Thyroid gland (tissue), 4 donors: Measurements from ENCODE around the gene BCL7C. TPM values are rescaled to one million over a fixed set of nuclear protein-coding genes. Genes with fewer than 3 reads are reported as not detected.
A peak's percentile ranks its signal among the peaks of the same experiment; 100 is the strongest.
"Not testable (repeated sequence)": the region's sequence is repeated elsewhere in the genome, so short reads cannot be mapped to it uniquely, and the experiment has no call there.

Experiments used
- DNase-seq, 2 donors: peaks; one replicate each; pipeline ENCODE4 v3.0.0-alpha.2; 2019
- H3K27ac ChIP-seq, 3 donors: fragments of 200-600 bp; sonication (generic); 1 replicate in 2 of 3; 2 replicates in 1 of 3; pipeline ENCODE4 v1.5.1; 2016 to 2019; ENCODE audit warnings: mild to moderate bottlenecking in 1 of 3, moderate library complexity in 1 of 3
- H3K27me3 ChIP-seq: fragments of 200-600 bp; sonication (generic); one replicate; pipeline ENCODE4 v1.5.1; 2019
- H3K36me3 ChIP-seq, 2 donors: fragments of 200-600 bp; sonication (generic); one replicate each; pipeline ENCODE4 v1.5.1; 2016 to 2019
- H3K4me1 ChIP-seq, 2 donors: fragments of 200-600 bp; sonication (generic); one replicate each; pipeline ENCODE4 v1.5.1; 2017 to 2019
- H3K4me3 ChIP-seq, 3 donors: fragments of 200-600 bp; sonication (generic); replicated peaks in 1 of 3; 1 replicate in 2 of 3; 2 replicates in 1 of 3; pipeline ENCODE4 v1.5.1; 2016; ENCODE audit warnings: mild to moderate bottlenecking in 1 of 3
- H3K9me3 ChIP-seq: fragments of 200-600 bp; sonication (generic); one replicate; pipeline ENCODE4 v1.5.1; 2017
- CTCF ChIP-seq, 6 experiments: fragments of 200-600 bp in 3 of 6; fragments of 450-650 bp in 3 of 6; sonication (generic) in 3 of 6; IDR thresholded peaks; one replicate each; pipeline ENCODE4 v1.5.1; 2016 to 2019; ENCODE audit warnings: antibody characterized with exemption in 6 of 6, mild to moderate bottlenecking in 2 of 6, inconsistent platforms in 1 of 6, moderate library complexity in 1 of 6
- POLR2A ChIP-seq, 2 donors: fragments of 450-650 bp; IDR thresholded peaks; one replicate each; pipeline ENCODE4 v1.6.1; 2017; ENCODE audit warnings: antibody characterized with exemption in 2 of 2, mild to moderate bottlenecking in 2 of 2, moderate library complexity in 1 of 2
- WGBS, 2 donors: methylation state at CpG; one replicate each; pipeline ENCODE4 v1.1.5; 2017; 5-methylcytosine and 5-hydroxymethylcytosine counted together
- intact Hi-C: fragments of 100-400 bp; cut with DNase I; formaldehyde crosslinking; loops from one replicate; pipeline ENCODE4 v1.15.1; 2023
- total RNA-seq, 4 donors: library from RNA; depleted of rRNA; stranded (reverse); fragments of >200 nt; gene quantifications; one replicate each; pipeline ENCODE4 v1.2.3, GENCODE V29; 2016

BCL7C gene
- total RNA-seq, result 10 to 100 TPM; 43.6 to 67.6 (median 47.9) TPM

GRCh38 chr16:30893744-30894539 is at the start of gene BCL7C:
BCL7C (minus strand) TSS chr16:30894077; CDS start chr16:30893944, 133 bp downstream.
- intact Hi-C loops, result no loop called here
- WGBS, 2 donors, result 0 to 5% methylated on average over 2 to 8 of the region's 97 CpGs
- Histone ChIP-seq H3K27me3 (no peaks in the 10 kb centered on the region), H3K9me3 (no peaks in the 10 kb centered on the region), H3K27ac (peak within 1 kb of the TSS; percentile 88 to 90 (median 90)), H3K4me3 (peak within 1 kb of the TSS; percentile 51 to 70 (median 62)), H3K36me3 (no peaks in the 10 kb centered on the region), H3K4me1 (peaks cover 17 to 47% of the 10 kb centered on the region in 2 donors)
- peak; percentile 58 to 72 for TF ChIP-seq POLR2A (IDR thresholded peaks at IDR 0.05)
- TF ChIP-seq CTCF (IDR thresholded peaks at IDR 0.05), result peak in 3 of 6 experiments; percentile 35 to 69 (median 63)
- DNase-seq, result peak; percentile 95

DNA sequence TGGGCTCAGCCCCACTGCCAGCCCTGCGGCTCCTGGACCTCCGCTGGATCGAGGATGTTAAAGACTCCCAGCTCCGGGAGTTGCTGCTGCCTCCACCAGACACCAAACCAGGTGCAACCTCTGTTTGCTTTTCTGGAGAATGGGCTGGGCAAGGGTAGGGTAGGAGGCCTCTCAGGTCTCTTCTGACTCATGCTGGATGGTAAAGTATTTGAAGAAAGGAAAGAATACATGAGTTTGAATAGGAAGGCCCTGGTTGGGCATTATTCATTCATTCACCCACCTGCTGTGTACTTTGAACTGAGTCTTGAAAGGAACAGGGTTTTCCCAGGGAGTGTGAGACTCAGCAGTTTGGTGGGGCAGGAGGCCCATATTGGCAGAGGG is 48.5 kb upstream of the BCL7C start:
- Histone ChIP-seq H3K4me1 (peaks cover 4 to 10% of the 10 kb centered on the region in 2 donors), H3K4me3 (no peak overlapping the region), H3K36me3 (peaks cover 0 to 11% of the 10 kb centered on the region in 2 donors), H3K27ac (no peak overlapping the region), H3K27me3 (no peaks in the 10 kb centered on the region), H3K9me3 (no peaks in the 10 kb centered on the region)
- DNase-seq, result no peak
- TF ChIP-seq POLR2A (IDR thresholded peaks at IDR 0.05), result no peak
- no peak for TF ChIP-seq CTCF (IDR thresholded peaks at IDR 0.05)
- intact Hi-C loops, result no loop called here
- 79 to 93% methylated on average over 4 of the region's 4 CpGs for WGBS, 2 donors

- DNase-seq, result peak; percentile 82 to 86
- peaks cover 4 to 10% of the 10 kb centered on the region in 2 donors for H3K4me1 ChIP-seq
- H3K27ac ChIP-seq, result no peak overlapping the region
- WGBS, 2 donors, result 24 to 62% methylated on average over 3 to 13 of the region's 15 CpGs
- no peaks in the 10 kb centered on the region for H3K9me3 ChIP-seq
- no peak overlapping the region for H3K4me3 ChIP-seq
- TF ChIP-seq POLR2A (IDR thresholded peaks at IDR 0.05), result no peak
- TF ChIP-seq CTCF (IDR thresholded peaks at IDR 0.05), result peak; percentile 55 to 97 (median 78)
- H3K27me3 ChIP-seq, result no peaks in the 10 kb centered on the region
- intact Hi-C loops, result no loop called here
- peaks cover 0 to 11% of the 10 kb centered on the region in 2 donors for H3K36me3 ChIP-seq
Measured at GRCh38 chr16:30941600-30942425, 47.9 kb upstream of the BCL7C start.

DNA sequence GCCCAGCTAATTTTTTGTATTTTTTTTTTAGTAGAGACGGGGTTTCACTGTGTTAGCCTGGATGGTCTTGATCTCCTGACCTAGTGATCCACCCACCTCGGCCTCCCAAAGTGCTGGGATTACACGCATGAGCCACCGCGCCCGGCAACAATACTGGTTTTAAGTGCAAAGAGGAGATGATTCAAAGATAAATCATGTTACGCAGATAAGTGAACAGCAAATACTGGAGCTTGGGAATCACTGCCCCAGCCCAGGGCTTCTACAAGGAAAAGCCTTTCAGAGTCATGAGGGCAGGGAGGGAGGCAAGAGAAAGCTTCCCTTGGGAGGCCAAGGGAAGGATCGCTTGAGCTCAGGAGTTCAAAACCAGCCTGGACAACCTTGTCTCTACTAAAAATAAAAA is 45.7 kb upstream of the BCL7C start:
- WGBS, 2 donors, result 95% methylated on average over 8 of the region's 8 CpGs
- H3K9me3 ChIP-seq, H3K27me3 ChIP-seq, H3K27ac ChIP-seq, H3K4me3 ChIP-seq, intact Hi-C loops, H3K36me3 ChIP-seq, H3K4me1 ChIP-seq, DNase-seq: not testable (repeated sequence)

DNA sequence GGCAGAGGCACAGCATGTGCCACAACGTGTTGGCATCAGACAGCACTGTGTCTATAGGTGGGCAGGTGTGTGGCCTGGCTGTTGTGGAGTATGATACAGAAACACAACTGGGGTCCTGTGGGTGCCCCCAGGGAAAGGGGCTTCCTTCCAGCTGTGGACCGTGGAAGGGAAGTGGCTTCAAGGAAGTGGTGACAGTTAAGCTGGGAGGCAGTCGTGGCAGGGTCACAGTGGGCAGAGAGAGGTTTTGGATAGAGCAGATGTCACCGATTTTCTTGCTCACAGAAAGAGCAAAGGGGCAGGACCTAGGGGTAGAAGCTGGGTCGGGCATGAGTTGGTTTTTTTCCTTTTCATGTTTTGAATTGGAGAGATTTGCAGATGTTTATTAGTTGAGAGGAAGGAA is 43.8 kb upstream of the BCL7C start:
- Histone ChIP-seq H3K27ac (no peak overlapping the region), H3K4me1 (peaks cover 4 to 10% of the 10 kb centered on the region in 2 donors), H3K36me3 (peaks cover 0 to 4% of the 10 kb centered on the region in 2 donors), H3K4me3 (no peak overlapping the region), H3K27me3 (no peaks in the 10 kb centered on the region), H3K9me3 (no peaks in the 10 kb centered on the region)
- 67 to 68% methylated on average over 5 of the region's 5 CpGs for WGBS, 2 donors
- DNase-seq, result no peak
- TF ChIP-seq POLR2A (IDR thresholded peaks at IDR 0.05), result no peak
- TF ChIP-seq CTCF (IDR thresholded peaks at IDR 0.05), result no peak
- intact Hi-C loops, result no loop called here
